GM08714 (cell line): ENCODE measurements around the gene KIF9.
"Not testable (repeated sequence)": the region's sequence is repeated elsewhere in the genome, so short reads cannot be mapped to it uniquely, and the experiment has no call there.

Source experiments
- H3K4me3 ChIP-seq: fragments of 200-500 bp; sonication (Bioruptor generic); 2 replicates; pipeline ENCODE4 v1.5.1; 2014; ENCODE audit warnings: mild to moderate bottlenecking, low read length, inconsistent platforms
- ZNF274 ChIP-seq: IDR thresholded peaks from 2 replicates; pipeline ENCODE4 v1.6.1; 2012; ENCODE audit warnings: mild to moderate bottlenecking, low read depth, low read length

The KIF9 gene

GRCh38 chr3:47280519-47280918, 2.1 kb downstream of the KIF9 start:
- no peak overlapping the region for H3K4me3 ChIP-seq
- TF ChIP-seq ZNF274, result no peak

- no peak overlapping the region for H3K4me3 ChIP-seq
- TF ChIP-seq ZNF274, result no peak
Observed at GRCh38 chr3:47276558-47276957, 6.0 kb downstream of the KIF9 start.

GRCh38 chr3:47274652-47275051, 7.9 kb downstream of the KIF9 start:
- H3K4me3 ChIP-seq, result no peak overlapping the region
- no peak for TF ChIP-seq ZNF274

- no peak overlapping the region for H3K4me3 ChIP-seq
- no peak for TF ChIP-seq ZNF274
Observed at GRCh38 chr3:47273564-47273963, 9.0 kb downstream of the KIF9 start.

- no peak overlapping the region for H3K4me3 ChIP-seq
- TF ChIP-seq ZNF274, result no peak
Observed at GRCh38 chr3:47270526-47270925, 12.1 kb downstream of the KIF9 start.

GRCh38 chr3:47267490-47267824, 15.1 kb downstream of the KIF9 start:
- no peak overlapping the region for H3K4me3 ChIP-seq
- no peak for TF ChIP-seq ZNF274

GRCh38 chr3:47266709-47267489, 15.7 kb downstream of the KIF9 start:
- TF ChIP-seq ZNF274, result no peak
- H3K4me3 ChIP-seq, result no peak overlapping the region

GRCh38 chr3:47265725-47266428, 16.7 kb downstream of the KIF9 start:
- no peak for TF ChIP-seq ZNF274
- no peak overlapping the region for H3K4me3 ChIP-seq

GRCh38 chr3:47265008-47265407, 17.6 kb downstream of the KIF9 start:
- TF ChIP-seq ZNF274, result no peak
- no peak overlapping the region for H3K4me3 ChIP-seq

GRCh38 chr3:47261301-47261700, 21.3 kb downstream of the KIF9 start:
- no peak overlapping the region for H3K4me3 ChIP-seq
- TF ChIP-seq ZNF274, result no peak

- no peak overlapping the region for H3K4me3 ChIP-seq
- TF ChIP-seq ZNF274, result no peak
Observed at GRCh38 chr3:47260605-47261004, 22.0 kb downstream of the KIF9 start.

- H3K4me3 ChIP-seq, result no peak overlapping the region
- no peak for TF ChIP-seq ZNF274
Observed at GRCh38 chr3:47259114-47259513, 23.5 kb downstream of the KIF9 start.

- not testable (repeated sequence) for H3K4me3 ChIP-seq
Observed at GRCh38 chr3:47256331-47256730, 26.3 kb downstream of the KIF9 start.

- no peak for TF ChIP-seq ZNF274
- H3K4me3 ChIP-seq, result no peak overlapping the region
Observed at GRCh38 chr3:47251689-47252088, 30.9 kb downstream of the KIF9 start.

- H3K4me3 ChIP-seq, result not testable (repeated sequence)
Observed at GRCh38 chr3:47251085-47251484, 31.5 kb downstream of the KIF9 start.
